AG10803 (cell line): Measurements from ENCODE around the gene EPN3.
A peak's percentile ranks its signal among the peaks of the same experiment; 100 is the strongest.

Experiments
- DNase-seq: peaks from one replicate; pipeline ENCODE4 v3.0.0; 2010; ENCODE audit warnings: low read depth
- H3K4me3 ChIP-seq: 2 replicates; pipeline ENCODE4 v1.5.1; 2011; ENCODE audit warnings: mild to moderate bottlenecking, low read length, control low read depth
- TF ChIP-seq, protein P1 (sequence below): conservative IDR thresholded peaks from 2 replicates; pipeline ENCODE4 v1.5.1; 2011; ENCODE audit warnings: mild to moderate bottlenecking, low read length, control low read depth, inconsistent platforms

Gene EPN3

DNA sequence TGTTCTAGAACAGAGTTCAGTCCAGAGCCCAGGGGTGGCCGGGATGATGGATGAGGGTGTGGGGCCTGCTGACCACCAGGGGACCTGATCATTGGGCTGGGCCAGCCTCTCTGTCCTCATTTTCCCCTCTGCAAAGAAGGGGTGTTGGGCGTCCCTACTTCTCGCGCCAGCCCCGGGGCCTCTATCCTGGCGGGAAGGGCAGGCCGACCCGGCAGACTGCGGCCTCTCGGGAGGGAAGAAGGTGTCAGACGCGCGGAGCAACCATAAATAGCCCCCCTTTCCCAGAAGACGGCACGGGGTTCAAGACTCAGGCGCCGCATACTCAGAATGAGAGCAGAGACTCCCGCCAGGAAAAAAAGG lies 26.0 kb downstream of the EPN3 start:
- DNase-seq: no peak
- TF ChIP-seq, protein P1, sequence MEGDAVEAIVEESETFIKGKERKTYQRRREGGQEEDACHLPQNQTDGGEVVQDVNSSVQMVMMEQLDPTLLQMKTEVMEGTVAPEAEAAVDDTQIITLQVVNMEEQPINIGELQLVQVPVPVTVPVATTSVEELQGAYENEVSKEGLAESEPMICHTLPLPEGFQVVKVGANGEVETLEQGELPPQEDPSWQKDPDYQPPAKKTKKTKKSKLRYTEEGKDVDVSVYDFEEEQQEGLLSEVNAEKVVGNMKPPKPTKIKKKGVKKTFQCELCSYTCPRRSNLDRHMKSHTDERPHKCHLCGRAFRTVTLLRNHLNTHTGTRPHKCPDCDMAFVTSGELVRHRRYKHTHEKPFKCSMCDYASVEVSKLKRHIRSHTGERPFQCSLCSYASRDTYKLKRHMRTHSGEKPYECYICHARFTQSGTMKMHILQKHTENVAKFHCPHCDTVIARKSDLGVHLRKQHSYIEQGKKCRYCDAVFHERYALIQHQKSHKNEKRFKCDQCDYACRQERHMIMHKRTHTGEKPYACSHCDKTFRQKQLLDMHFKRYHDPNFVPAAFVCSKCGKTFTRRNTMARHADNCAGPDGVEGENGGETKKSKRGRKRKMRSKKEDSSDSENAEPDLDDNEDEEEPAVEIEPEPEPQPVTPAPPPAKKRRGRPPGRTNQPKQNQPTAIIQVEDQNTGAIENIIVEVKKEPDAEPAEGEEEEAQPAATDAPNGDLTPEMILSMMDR: no peak
- no peak overlapping the region for H3K4me3 ChIP-seq

DNA sequence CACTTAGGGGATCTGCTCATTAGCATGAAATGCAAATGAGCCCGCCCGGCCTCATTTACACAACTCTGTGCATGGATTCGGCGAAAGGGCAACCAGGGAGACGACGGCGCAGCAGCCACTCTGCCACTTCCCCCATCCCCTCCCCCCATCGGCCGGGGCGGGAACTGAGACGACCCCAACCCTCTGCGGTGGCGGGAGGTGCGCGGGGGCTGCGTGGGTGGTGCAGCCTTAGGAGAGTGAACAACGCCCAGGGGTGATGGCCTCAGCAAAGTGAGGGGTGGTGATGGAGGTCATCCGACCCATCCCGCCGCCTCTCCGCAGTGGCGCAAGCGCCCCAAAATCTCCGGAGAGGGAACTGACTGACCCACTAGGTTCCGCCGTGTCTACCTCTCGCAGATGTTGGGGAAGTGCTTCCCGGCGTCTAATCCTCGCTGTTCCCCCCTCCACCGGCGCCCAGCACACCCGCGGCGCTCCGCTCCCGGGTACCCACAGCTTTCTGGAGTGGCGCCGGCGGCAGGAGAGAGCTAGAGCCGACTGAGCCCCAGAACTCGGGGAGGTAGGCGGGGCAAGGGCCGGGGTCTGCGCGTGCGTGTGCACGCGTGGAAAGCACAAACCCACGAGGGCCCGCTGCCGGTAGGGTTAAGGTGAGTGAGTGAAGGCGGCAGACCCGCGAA lies 26.5 kb downstream of the EPN3 start:
- TF ChIP-seq, protein P1: no peak
- no peak for DNase-seq
- H3K4me3 ChIP-seq: peak overlapping the region; percentile 54

DNA sequence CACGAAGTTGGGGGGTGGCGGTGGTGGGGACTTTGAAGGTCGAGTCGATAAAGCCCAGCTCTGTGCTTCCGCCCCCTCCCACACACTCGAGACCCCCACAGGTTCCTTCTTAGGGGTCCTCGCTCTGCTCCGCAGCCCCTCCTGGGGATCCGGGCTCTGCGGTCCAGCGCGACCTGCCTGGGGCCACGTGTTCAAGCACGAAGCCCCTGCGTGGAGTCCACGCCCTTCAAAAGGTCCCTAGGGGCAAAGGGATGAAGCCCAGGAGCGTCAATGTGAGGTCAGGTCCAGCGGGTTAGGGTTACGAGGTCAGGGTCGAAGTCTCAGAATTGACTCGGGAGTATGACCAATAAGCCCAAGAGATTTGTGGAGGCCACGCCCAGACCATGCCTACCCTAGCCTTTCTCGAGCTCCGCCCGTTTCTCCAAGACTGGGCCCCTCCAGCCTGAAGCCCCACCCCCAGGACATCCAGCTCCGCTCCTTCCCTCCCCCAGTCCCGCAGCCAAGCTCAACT lies 27.2 kb downstream of the EPN3 start:
- peak overlapping the region; percentile 54 for H3K4me3 ChIP-seq
- peak; percentile 43 for DNase-seq

DNA sequence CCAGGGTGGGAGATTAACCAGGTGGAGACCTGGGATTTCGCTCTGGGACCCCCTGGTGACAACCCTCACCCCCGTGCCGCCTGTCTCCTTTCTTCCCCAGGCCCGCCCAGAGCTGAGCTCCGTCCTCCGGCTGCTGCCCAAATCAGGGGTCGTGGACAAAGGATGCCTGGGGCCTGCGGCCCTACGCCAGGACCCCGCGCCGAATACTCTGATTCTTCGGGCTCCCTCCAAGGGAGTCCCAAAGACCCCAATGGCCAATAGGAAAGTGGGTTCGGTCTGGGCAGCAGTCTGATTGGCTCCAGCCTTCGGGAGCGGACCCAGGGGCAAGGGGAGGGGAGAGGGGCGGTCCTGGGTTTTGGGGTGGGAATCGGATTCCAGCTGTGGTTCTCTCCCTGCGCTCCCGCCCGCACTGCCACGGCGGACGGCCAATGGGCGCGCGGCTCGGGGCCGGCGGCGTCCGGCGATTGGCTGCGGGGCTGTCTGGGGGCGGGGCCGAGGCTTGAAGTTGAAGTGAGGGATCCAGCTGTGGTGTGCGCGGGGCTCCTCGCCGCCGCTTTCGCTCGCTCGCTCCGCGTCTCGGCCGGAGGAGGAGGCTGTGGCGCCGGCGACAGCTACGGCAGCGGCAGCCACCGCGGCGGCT lies 27.8 kb downstream of the EPN3 start, which contains the start of gene CACNA1G:
Gene CACNA1G, plus strand, starts transcription at position 531 of the 640 bp plus-strand sequence. CDS start 745 bp downstream, outside the sequence.
- H3K4me3 ChIP-seq: peak within 1 kb of the TSS; percentile 54
- TF ChIP-seq, protein P1: no peak

More for the DNA sequence above, 27.2 kb downstream of the EPN3 start:
- TF ChIP-seq, protein P1: no peak

DNA sequence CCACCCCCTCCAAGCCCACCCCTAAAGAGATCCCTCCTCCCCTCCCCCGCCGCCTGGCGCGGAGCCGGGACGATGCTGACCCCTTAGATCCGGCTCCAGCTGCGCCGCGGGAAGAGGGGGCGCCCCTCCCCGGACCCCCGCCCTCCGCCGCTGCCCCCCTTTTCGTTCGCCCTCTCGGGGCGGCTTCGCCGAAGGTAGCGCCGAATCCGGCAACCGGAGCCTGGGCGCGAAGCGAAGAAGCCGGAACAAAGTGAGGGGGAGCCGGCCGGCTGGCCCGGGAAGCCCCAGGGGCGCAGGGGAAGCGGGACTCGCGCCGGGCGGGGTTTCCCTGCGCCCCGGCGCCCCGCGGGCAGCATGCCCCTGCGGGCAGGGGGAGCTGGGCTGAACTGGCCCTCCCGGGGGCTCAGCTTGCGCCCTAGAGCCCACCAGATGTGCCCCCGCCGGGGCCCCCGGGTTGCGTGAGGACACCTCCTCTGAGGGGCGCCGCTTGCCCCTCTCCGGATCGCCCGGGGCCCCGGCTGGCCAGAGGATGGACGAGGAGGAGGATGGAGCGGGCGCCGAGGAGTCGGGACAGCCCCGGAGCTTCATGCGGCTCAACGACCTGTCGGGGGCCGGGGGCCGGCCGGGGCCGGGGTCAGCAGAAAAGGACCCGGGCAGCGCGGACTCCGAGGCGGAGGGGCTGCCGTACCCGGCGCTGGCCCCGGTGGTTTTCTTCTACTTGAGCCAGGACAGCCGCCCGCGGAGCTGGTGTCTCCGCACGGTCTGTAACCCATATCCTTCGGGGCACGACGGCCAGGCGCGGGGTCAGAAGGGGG lies 28.6 kb downstream of the EPN3 start:
- TF ChIP-seq, protein P1: no peak
- no peak for DNase-seq
- peak overlapping the region; percentile 36 for H3K4me3 ChIP-seq

More for the DNA sequence above, 27.8 kb downstream of the EPN3 start, which contains the start of gene CACNA1G:
- DNase-seq: peak; percentile 77

DNA sequence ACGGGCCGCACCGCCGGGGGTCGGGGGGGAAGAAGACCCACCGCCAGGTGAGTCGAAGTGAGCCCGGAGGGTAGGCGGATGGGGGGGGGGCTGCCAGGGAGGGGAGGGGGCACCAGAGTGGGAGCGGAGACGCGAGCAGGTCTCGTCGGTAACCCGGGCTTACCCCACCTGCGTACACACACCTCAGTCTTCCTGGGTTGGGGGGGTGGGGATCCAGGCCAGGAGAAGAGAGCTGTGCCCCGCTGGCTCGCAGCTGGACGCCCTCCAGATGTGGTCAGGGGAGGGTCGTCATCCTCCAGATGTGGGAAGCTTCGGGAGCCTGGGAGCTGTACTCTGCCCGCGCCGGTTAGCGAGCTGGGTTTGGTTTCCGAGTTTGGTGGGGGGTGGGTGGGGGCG lies 29.2 kb downstream of the EPN3 start:
- DNase-seq: no peak
- TF ChIP-seq, protein P1: no peak
- peak overlapping the region; percentile 26 for H3K4me3 ChIP-seq
